Hematopoietic multipotent progenitor cell treated with erythropoietin and hydrocortisone succinate and interleukin-3 and kit ligand, for 15 days (in vitro differentiated cells): Measurements from ENCODE around the gene CCDC186.
A peak's percentile ranks its signal among the peaks of the same experiment; 100 is the strongest.

ENCODE experiments used
- DNase-seq: peaks from one replicate; pipeline ENCODE4 v3.0.0-alpha.2; 2015; ENCODE audit warnings: low spot score

CCDC186 gene

GRCh38 chr10:114110174-114110972 lies 63.6 kb downstream of the CCDC186 start:
- DNase-seq: no peak

- DNase-seq: peak; percentile 21
Measured at GRCh38 chr10:114103284-114103683, 70.7 kb downstream of the CCDC186 start.

GRCh38 chr10:114102256-114102655 lies 71.7 kb downstream of the CCDC186 start:
- no peak for DNase-seq

- no peak for DNase-seq
Measured at GRCh38 chr10:114100848-114101741, 72.9 kb downstream of the CCDC186 start.

GRCh38 chr10:114096864-114097263 lies 77.1 kb downstream of the CCDC186 start:
- DNase-seq: no peak

GRCh38 chr10:114095559-114096337 lies 78.3 kb downstream of the CCDC186 start:
- DNase-seq: no peak

GRCh38 chr10:114094795-114095194 lies 79.2 kb downstream of the CCDC186 start:
- DNase-seq: no peak

- no peak for DNase-seq
Measured at GRCh38 chr10:114087655-114088054, 86.3 kb downstream of the CCDC186 start.

- DNase-seq: no peak
Measured at GRCh38 chr10:114087255-114087654, 86.7 kb downstream of the CCDC186 start.

- DNase-seq: no peak
Measured at GRCh38 chr10:114084215-114084614, 89.8 kb downstream of the CCDC186 start.

- DNase-seq: no peak
Measured at GRCh38 chr10:114083040-114083439, 91.0 kb downstream of the CCDC186 start.

GRCh38 chr10:114081911-114082583 lies 92.0 kb downstream of the CCDC186 start:
- no peak for DNase-seq

GRCh38 chr10:114079421-114079820 lies 94.6 kb downstream of the CCDC186 start:
- no peak for DNase-seq

- no peak for DNase-seq
Measured at GRCh38 chr10:114078346-114078745, 95.7 kb downstream of the CCDC186 start.

- no peak for DNase-seq
Measured at GRCh38 chr10:114077815-114078219, 96.2 kb downstream of the CCDC186 start.

GRCh38 chr10:114077347-114077746 lies 96.7 kb downstream of the CCDC186 start:
- no peak for DNase-seq

GRCh38 chr10:114075093-114075492 lies 98.9 kb downstream of the CCDC186 start:
- DNase-seq: no peak

- DNase-seq: no peak
Measured at GRCh38 chr10:114073395-114074186, 100.4 kb downstream of the CCDC186 start.

- no peak for DNase-seq
Measured at GRCh38 chr10:114071178-114071577, 102.8 kb downstream of the CCDC186 start.
